GM12875 (cell line): Measurements from ENCODE around the gene ARHGEF1.

Source experiments
- H3K4me3 ChIP-seq: one replicate; pipeline ENCODE4 v1.5.1; 2011; ENCODE audit warnings: low read depth, low read length, control low read depth
- CTCF ChIP-seq: IDR thresholded peaks from 2 replicates; pipeline ENCODE4 v1.5.1; 2011; ENCODE audit warnings: low read depth, mild to moderate bottlenecking, control low read depth, inconsistent platforms, low read length, moderate library complexity, borderline replicate concordance; ENCODE audit not compliant: insufficient read depth

ARHGEF1 gene

DNA sequence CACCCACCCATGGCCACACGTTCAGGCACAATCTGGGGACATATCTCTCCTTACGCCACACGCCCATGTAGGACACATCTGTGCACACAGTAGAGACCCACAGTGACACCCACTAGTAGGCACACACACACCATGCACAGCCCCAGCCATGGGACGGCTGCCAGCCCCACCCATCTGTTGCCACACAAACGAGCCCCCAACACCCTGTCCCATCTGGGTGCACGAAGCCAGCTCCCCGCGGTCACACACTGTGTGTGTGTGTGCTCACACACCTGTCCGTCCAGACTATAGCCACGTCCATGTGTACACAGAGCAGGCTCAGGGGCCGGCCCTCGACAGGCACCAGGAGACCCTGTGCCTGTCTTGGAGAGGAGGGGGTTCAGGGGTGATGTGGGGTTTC is 34.7 kb downstream of the ARHGEF1 start:
- no peak overlapping the region for H3K4me3 ChIP-seq
- TF ChIP-seq CTCF, result no peak

- no peak for TF ChIP-seq CTCF
- no peak overlapping the region for H3K4me3 ChIP-seq
Measured at GRCh38 chr19:41918095-41918494, 35.1 kb downstream of the ARHGEF1 start.

- TF ChIP-seq CTCF, result no peak
- H3K4me3 ChIP-seq, result no peak overlapping the region
Measured at GRCh38 chr19:41918653-41919244, 35.8 kb downstream of the ARHGEF1 start.

DNA sequence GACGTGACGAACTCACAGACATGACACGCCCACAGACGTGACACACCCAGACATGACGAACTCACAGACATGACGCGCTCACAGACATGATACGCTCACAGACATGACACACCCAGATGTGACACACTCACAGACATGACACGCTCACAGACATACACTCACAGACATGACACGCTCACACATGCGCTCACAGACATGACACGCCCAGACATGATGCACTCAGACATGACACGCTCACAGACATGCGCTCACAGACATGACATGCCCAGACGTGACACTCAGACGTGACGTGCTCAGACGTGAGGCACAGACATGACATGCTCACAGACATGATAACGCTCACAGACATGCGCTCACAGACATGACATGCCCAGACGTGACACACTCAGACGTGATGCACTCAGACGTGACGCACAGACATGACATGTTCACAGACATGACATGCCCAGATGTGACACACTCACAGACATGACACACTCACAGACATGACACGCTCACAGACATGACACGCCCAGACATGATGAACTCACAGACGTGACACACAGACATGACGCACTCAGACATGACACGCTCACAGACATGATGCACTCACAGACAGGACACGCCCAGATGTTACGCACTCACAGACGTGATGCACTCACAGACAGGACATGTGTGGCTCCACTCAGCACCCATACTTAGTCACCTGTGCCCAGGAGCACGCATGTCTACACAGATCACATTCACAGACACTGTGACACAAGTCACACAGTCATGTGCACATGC is 37.1 kb downstream of the ARHGEF1 start:
- TF ChIP-seq CTCF, result no peak
- no peak overlapping the region for H3K4me3 ChIP-seq

DNA sequence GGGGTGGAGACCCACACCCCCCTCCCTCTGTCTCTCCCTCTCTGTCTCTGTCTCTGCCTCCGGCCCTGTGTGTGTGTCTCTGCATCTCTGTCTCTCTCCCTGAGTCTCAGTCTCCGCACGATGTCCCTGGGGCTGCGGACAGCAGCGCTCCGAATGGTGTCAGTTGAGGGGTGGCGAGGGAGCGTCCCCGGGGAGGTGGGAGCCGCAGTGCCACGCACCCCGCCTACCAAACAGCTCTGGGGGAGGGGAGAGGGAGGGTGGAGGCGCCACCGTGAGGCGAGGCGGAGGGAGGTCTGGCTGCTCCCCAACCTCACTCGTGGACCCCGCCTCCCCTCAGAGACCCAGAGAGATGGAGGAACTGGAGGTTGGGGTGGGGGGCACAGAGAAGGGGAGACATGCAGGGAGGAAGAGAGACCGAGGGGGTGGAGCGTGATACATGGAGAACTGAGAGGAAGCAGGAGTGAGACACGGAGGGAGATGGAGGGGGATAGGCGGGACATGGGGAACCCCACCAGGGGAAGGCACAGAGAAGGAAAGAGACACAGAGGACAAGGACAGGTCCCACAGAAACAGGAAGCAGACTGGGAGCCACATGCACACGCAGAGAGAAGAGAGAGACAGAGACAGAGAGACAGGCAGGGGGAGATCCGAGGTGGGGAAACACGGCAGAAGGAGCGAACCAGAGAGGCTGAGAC is 38.0 kb downstream of the ARHGEF1 start:
- no peak overlapping the region for H3K4me3 ChIP-seq
- TF ChIP-seq CTCF, result no peak

GRCh38 chr19:41921577-41922576 is 38.9 kb downstream of the ARHGEF1 start:
- no peak overlapping the region for H3K4me3 ChIP-seq
- TF ChIP-seq CTCF, result no peak
